HFFc6 (cell line): ENCODE data around the gene RAB40A. TPM values are rescaled to one million over a fixed set of nuclear protein-coding genes. Genes with fewer than 3 reads are reported as not detected.

Experiments
- DNase-seq: peaks from one replicate; pipeline ENCODE4 v3.0.0-alpha.2; 2018
- H3K27ac Mint-ChIP-seq: 2 replicates; pipeline ENCODE4 v1.8.0; 2020; ENCODE audit warnings: mild to moderate bottlenecking, mixed read lengths
- H3K27me3 Mint-ChIP-seq: 2 replicates; pipeline ENCODE4 v1.8.0; 2021; ENCODE audit warnings: mild to moderate bottlenecking, moderate library complexity, mixed read lengths; ENCODE audit not compliant: insufficient read depth
- H3K36me3 Mint-ChIP-seq: 2 replicates; pipeline ENCODE4 v1.8.0; 2021; ENCODE audit warnings: low read depth, mixed read lengths
- H3K4me1 Mint-ChIP-seq: 2 replicates; pipeline ENCODE4 v1.8.0; 2020; ENCODE audit warnings: low read depth, mixed read lengths
- H3K4me3 Mint-ChIP-seq: 2 replicates; pipeline ENCODE4 v1.8.0; 2020; ENCODE audit warnings: mild to moderate bottlenecking, moderate library complexity, mixed read lengths
- H3K9me3 Mint-ChIP-seq: 2 replicates; pipeline ENCODE4 v1.8.0; 2020; ENCODE audit warnings: mild to moderate bottlenecking, mixed read lengths
- total RNA-seq, 6 experiments: library from RNA; stranded (reverse); fragmentation: NEBNext Ultra II Directional; extraction: Animal tissue kit (Norgen Biotek cat#: 25700); gene quantifications; 2 replicates in 1 of 6; 3 replicates in 5 of 6; pipeline ENCODE4 v1.2.3, GENCODE V29; 2021
- TF ChIP-seq, protein P1 (sequence below): fragments of 200-600 bp; sonication (generic); IDR thresholded peaks from 2 replicates; pipeline ENCODE4 v1.5.0; 2021; ENCODE audit warnings: antibody characterized with exemption, mild to moderate bottlenecking

The RAB40A gene
- total RNA-seq, 6 experiments from 2014 or later = 0.11 to 0.15 (median 0.13) TPM; not detected in 2

DNA sequence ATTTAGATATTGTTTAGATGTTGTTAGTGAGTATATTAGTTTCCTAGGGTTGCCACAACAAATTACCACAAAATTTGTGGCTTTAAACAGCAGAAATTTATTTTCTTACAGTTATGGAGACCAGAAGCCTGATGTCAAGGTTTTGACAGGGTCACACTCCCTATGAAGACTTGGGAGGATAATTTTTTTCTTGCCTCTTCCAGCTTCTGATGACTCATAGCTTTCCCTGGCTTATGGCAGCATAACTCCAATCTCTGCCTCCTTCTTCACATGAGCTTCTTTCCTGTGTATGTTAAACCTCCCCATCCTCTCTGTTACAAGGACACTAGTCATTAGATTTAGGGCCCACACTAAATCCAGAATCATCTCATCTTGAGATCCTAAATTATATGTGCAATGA, 20.9 kb upstream of the RAB40A start:
- DNase-seq = no peak
- no peaks in the 10 kb centered on the region for H3K36me3 Mint-ChIP-seq
- peak overlapping the region; percentile 52 for H3K27ac Mint-ChIP-seq
- TF ChIP-seq, protein P1, sequence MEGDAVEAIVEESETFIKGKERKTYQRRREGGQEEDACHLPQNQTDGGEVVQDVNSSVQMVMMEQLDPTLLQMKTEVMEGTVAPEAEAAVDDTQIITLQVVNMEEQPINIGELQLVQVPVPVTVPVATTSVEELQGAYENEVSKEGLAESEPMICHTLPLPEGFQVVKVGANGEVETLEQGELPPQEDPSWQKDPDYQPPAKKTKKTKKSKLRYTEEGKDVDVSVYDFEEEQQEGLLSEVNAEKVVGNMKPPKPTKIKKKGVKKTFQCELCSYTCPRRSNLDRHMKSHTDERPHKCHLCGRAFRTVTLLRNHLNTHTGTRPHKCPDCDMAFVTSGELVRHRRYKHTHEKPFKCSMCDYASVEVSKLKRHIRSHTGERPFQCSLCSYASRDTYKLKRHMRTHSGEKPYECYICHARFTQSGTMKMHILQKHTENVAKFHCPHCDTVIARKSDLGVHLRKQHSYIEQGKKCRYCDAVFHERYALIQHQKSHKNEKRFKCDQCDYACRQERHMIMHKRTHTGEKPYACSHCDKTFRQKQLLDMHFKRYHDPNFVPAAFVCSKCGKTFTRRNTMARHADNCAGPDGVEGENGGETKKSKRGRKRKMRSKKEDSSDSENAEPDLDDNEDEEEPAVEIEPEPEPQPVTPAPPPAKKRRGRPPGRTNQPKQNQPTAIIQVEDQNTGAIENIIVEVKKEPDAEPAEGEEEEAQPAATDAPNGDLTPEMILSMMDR = no peak
- H3K4me1 Mint-ChIP-seq = peaks cover 50% of the 10 kb centered on the region
- H3K4me3 Mint-ChIP-seq = no peak overlapping the region
- H3K9me3 Mint-ChIP-seq = no peaks in the 10 kb centered on the region
- no peaks in the 10 kb centered on the region for H3K27me3 Mint-ChIP-seq

GRCh38 chrX:103539695-103540094, 20.4 kb upstream of the RAB40A start:
- TF ChIP-seq, protein P1 = no peak
- H3K9me3 Mint-ChIP-seq = no peaks in the 10 kb centered on the region
- no peak overlapping the region for H3K4me3 Mint-ChIP-seq
- peaks cover 55% of the 10 kb centered on the region for H3K4me1 Mint-ChIP-seq
- H3K27me3 Mint-ChIP-seq = no peaks in the 10 kb centered on the region
- peak overlapping the region; percentile 70 for H3K27ac Mint-ChIP-seq
- no peak for DNase-seq
- no peaks in the 10 kb centered on the region for H3K36me3 Mint-ChIP-seq

DNA sequence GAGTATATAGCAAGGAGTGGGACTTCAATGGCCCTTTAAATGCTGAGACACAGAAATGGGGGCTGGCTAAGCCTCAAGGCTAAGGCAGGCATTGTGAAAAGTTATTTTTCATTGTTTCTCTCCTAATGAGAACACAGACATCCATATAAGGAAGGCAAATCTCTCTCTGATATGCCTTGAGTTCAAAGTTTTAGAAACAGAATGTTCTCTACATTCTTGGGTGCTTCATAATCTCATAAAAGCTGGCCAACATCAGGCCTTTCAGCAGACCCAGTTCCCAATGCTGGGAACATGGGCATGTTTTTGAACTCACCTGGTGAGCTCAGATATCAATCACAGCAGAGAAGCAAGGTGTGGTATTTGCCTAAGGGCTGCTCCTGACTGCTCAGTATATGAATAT, 19.4 kb upstream of the RAB40A start:
- Mint-ChIP-seq H3K4me3 (no peak overlapping the region), H3K27me3 (no peaks in the 10 kb centered on the region), H3K27ac (peak overlapping the region; percentile 53), H3K36me3 (no peaks in the 10 kb centered on the region), H3K4me1 (peaks cover 63% of the 10 kb centered on the region), H3K9me3 (no peaks in the 10 kb centered on the region)
- peak; percentile 25 for DNase-seq
- TF ChIP-seq, protein P1 = no peak

DNA sequence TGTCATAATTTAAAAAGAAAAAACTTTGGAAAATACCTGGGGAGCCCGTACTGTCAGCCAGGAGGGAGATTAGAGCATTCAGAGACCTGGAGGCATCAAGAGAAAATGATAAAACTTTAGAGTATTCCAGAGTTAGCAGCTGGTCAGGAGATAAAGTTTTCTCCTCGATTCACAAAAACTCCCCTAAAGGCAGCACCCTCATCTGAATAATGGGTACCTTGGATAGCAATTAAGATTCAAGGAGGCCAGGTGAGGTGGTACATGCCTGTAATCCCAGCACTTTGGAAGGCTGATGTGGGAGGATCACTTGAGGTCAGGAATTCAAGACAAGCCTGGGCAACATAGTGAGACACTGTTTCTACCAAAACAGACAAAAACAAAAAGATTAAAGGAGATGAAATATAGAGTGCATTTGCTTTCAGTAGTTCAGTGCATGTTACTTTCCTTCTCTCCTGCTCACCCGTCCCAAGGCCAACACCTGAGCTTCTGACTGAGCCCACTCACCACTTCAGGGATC, 18.6 kb upstream of the RAB40A start:
- Mint-ChIP-seq H3K4me3 (no peak overlapping the region), H3K27me3 (no peaks in the 10 kb centered on the region), H3K9me3 (no peaks in the 10 kb centered on the region), H3K36me3 (no peaks in the 10 kb centered on the region), H3K27ac (peak overlapping the region; percentile 53), H3K4me1 (peaks cover 68% of the 10 kb centered on the region)
- no peak for DNase-seq
- TF ChIP-seq, protein P1 = no peak

DNA sequence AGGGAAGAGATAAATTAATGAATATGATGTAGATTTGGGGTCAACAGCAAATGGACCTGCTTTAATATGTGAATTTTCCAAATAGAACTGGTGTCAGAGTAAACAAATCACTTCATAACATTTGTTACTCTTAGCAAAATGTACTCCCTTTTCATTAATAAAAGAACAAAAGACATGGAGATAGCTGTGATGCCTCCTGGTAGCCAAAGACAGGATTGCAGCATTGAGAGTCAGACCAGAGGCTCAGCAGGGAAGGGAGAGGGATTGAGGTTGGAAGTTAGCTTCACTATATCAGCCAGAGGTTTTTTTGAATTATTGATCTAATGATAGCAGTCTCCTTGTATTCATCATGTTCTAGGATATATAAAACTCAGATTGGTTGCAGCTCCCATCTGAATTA, 17.4 kb upstream of the RAB40A start:
- TF ChIP-seq, protein P1 = no peak
- H3K4me1 Mint-ChIP-seq = peaks cover 78% of the 10 kb centered on the region
- H3K36me3 Mint-ChIP-seq = no peaks in the 10 kb centered on the region
- H3K4me3 Mint-ChIP-seq = no peak overlapping the region; the same call in 1 of the 2 replicates
- DNase-seq = no peak
- peak overlapping the region; percentile 74 for H3K27ac Mint-ChIP-seq
- H3K9me3 Mint-ChIP-seq = no peaks in the 10 kb centered on the region
- no peaks in the 10 kb centered on the region; the same call in 1 of the 2 replicates for H3K27me3 Mint-ChIP-seq
